Measurements from ENCODE around the gene DLG2.

Gene DLG2

DNA sequence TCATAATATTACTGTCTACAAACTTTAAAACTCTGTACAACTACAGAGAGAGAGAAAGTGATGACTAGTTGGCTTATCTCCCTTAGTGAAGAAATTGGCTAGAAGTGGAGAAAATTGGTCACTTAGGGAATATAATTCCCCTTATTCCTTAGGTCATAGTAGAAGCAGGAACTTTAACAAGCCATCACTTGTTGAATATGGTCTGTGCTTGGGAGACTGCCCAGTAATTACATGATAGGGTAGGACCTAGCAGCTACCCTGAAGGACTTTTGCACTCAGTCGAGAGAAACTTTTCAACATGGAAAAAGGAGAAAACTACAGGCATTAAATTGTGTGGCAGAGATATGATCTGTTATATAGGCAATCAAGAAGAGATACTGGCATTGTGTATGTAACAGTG is 1764.5 kb downstream of the DLG2 start:
- TF ChIP-seq CTCF (IDR thresholded peaks at IDR 0.05; ENCODE audit: low read depth, low read length, poor library complexity, severe bottlenecking) (no peak), EZH2phosphoT487 (IDR thresholded peaks at IDR 0.05; ENCODE audit: borderline replicate concordance, low read length) (no peak)
- H3K9me3 ChIP-seq (ENCODE audit: control insufficient read depth, insufficient read depth, low read length): no peaks in the 10 kb centered on the region
- no peak overlapping the region for H3K4me3 ChIP-seq (ENCODE audit: low read length)
- no peaks in the 10 kb centered on the region for H4K20me1 ChIP-seq (ENCODE audit: control insufficient read depth, insufficient read depth, low read depth, low read length)
- H3K27ac ChIP-seq (ENCODE audit: low read depth, low read length): no peak overlapping the region
- no peaks in the 10 kb centered on the region for H3K9me2 ChIP-seq (replicated peaks; ENCODE audit: control insufficient read depth, low read length)
- H3K27me3 ChIP-seq (ENCODE audit: control insufficient read depth, low read length): 0 out of 2 replicates have a peak, but pooled peaks cover 3% of the 10 kb centered on the region
- no peaks in the 10 kb centered on the region for H3K79me2 ChIP-seq (ENCODE audit: control insufficient read depth, low read length)
- H3F3A ChIP-seq (ENCODE audit: control insufficient read depth, insufficient read depth): no peaks in the 10 kb centered on the region
- H3K4me1 ChIP-seq (ENCODE audit: control insufficient read depth, low read length): no peaks in the 10 kb centered on the region
- no peaks in the 10 kb centered on the region for H3K36me3 ChIP-seq (ENCODE audit: control insufficient read depth, low read length)
- H3K4me2 ChIP-seq (ENCODE audit: low read length): no peak overlapping the region

DNA sequence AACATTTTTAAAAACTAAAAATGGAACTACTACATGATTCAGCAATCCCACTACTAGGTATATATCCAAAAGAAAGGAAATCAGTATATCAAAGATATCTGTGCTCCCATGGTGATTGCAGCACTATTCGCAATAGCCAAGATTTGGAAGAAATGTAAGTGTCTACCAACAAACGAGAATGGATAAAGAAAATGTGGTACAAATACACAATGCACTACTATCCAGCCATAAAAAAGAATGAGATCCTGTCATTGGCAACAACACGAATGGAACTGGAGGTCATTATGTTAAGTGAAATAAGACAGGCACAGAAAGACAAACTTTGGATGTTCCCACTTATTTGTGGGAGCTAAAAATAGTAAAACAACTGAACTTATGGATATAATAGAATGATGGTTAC is 1765.1 kb downstream of the DLG2 start:
- H3K27ac ChIP-seq (ENCODE audit: low read depth, low read length): no peak overlapping the region
- H3K4me1 ChIP-seq (ENCODE audit: control insufficient read depth, low read length): no peaks in the 10 kb centered on the region
- H3K9me2 ChIP-seq (replicated peaks; ENCODE audit: control insufficient read depth, low read length): no peaks in the 10 kb centered on the region
- H4K20me1 ChIP-seq (ENCODE audit: control insufficient read depth, insufficient read depth, low read depth, low read length): no peaks in the 10 kb centered on the region
- H3K4me3 ChIP-seq (ENCODE audit: low read length): no peak overlapping the region
- H3K9me3 ChIP-seq (ENCODE audit: control insufficient read depth, insufficient read depth, low read length): no peaks in the 10 kb centered on the region
- no peak overlapping the region for H3K4me2 ChIP-seq (ENCODE audit: low read length)
- TF ChIP-seq EZH2phosphoT487 (IDR thresholded peaks at IDR 0.05; ENCODE audit: borderline replicate concordance, low read length) (no peak), CTCF (IDR thresholded peaks at IDR 0.05; ENCODE audit: low read depth, low read length, poor library complexity, severe bottlenecking) (no peak)
- H3K27me3 ChIP-seq (ENCODE audit: control insufficient read depth, low read length): 0 out of 2 replicates have a peak, but pooled peaks cover 3% of the 10 kb centered on the region
- no peaks in the 10 kb centered on the region for H3K36me3 ChIP-seq (ENCODE audit: control insufficient read depth, low read length)
- no peaks in the 10 kb centered on the region for H3K79me2 ChIP-seq (ENCODE audit: control insufficient read depth, low read length)
- H3F3A ChIP-seq (ENCODE audit: control insufficient read depth, insufficient read depth): no peaks in the 10 kb centered on the region

GRCh38 chr11:83858694-83859093 is 1768.5 kb downstream of the DLG2 start:
- Histone ChIP-seq H3F3A (ENCODE audit: control insufficient read depth, insufficient read depth) (no peaks in the 10 kb centered on the region), H4K20me1 (ENCODE audit: control insufficient read depth, insufficient read depth, low read depth, low read length) (no peaks in the 10 kb centered on the region), H3K4me3 (ENCODE audit: low read length) (no peak overlapping the region), H3K27me3 (ENCODE audit: control insufficient read depth, low read length) (no peaks in the 10 kb centered on the region), H3K9me3 (ENCODE audit: control insufficient read depth, insufficient read depth, low read length) (no peaks in the 10 kb centered on the region), H3K9me2 (replicated peaks; ENCODE audit: control insufficient read depth, low read length) (no peaks in the 10 kb centered on the region), H3K4me2 (ENCODE audit: low read length) (no peak overlapping the region), H3K79me2 (ENCODE audit: control insufficient read depth, low read length) (no peaks in the 10 kb centered on the region), H3K36me3 (ENCODE audit: control insufficient read depth, low read length) (no peaks in the 10 kb centered on the region), H3K27ac (ENCODE audit: low read depth, low read length) (no peak overlapping the region), H3K4me1 (ENCODE audit: control insufficient read depth, low read length) (no peaks in the 10 kb centered on the region)
- TF ChIP-seq CTCF (IDR thresholded peaks at IDR 0.05; ENCODE audit: low read depth, low read length, poor library complexity, severe bottlenecking) (no peak), EZH2phosphoT487 (IDR thresholded peaks at IDR 0.05; ENCODE audit: borderline replicate concordance, low read length) (no peak)

- no peak overlapping the region for H3K27ac ChIP-seq (ENCODE audit: low read depth, low read length)
- no peak overlapping the region for H3K4me3 ChIP-seq (ENCODE audit: low read length)
- H3F3A ChIP-seq (ENCODE audit: control insufficient read depth, insufficient read depth): no peaks in the 10 kb centered on the region
- H3K79me2 ChIP-seq (ENCODE audit: control insufficient read depth, low read length): no peaks in the 10 kb centered on the region
- H4K20me1 ChIP-seq (ENCODE audit: control insufficient read depth, insufficient read depth, low read depth, low read length): no peaks in the 10 kb centered on the region
- H3K4me2 ChIP-seq (ENCODE audit: low read length): no peak overlapping the region
- H3K4me1 ChIP-seq (ENCODE audit: control insufficient read depth, low read length): no peaks in the 10 kb centered on the region
- no peaks in the 10 kb centered on the region for H3K9me2 ChIP-seq (replicated peaks; ENCODE audit: control insufficient read depth, low read length)
- H3K9me3 ChIP-seq (ENCODE audit: control insufficient read depth, insufficient read depth, low read length): no peaks in the 10 kb centered on the region
- no peak for TF ChIP-seq EZH2phosphoT487 (IDR thresholded peaks at IDR 0.05; ENCODE audit: borderline replicate concordance, low read length)
- TF ChIP-seq CTCF (IDR thresholded peaks at IDR 0.05; ENCODE audit: low read depth, low read length, poor library complexity, severe bottlenecking): no peak
- no peaks in the 10 kb centered on the region for H3K36me3 ChIP-seq (ENCODE audit: control insufficient read depth, low read length)
- no peaks in the 10 kb centered on the region for H3K27me3 ChIP-seq (ENCODE audit: control insufficient read depth, low read length)
Measured at GRCh38 chr11:83855237-83855636, 1771.9 kb downstream of the DLG2 start.

Data from DOHH2 (cell line).